Measurements from ENCODE around the gene TRERF1. TPM values are rescaled to one million over a fixed set of nuclear protein-coding genes. Genes with fewer than 3 reads are reported as not detected.

TRERF1 gene
- total RNA-seq, 1 experiment from 2014 or later: 0.39 TPM

- H3K4me1 ChIP-seq: no peaks in the 10 kb centered on the region
- ChIA-PET POLR2A (no interaction called here), CTCF (no interaction called here)
- no peaks in the 10 kb centered on the region for H3K36me3 ChIP-seq (ENCODE audit: control insufficient read depth, insufficient read depth, low read length)
- intact Hi-C loops (cut with micrococcal nuclease; ENCODE audit: unreplicated experiment): no loop called here
- H3K4me3 Mint-ChIP-seq (ENCODE audit: unreplicated experiment): no peak overlapping the region
- H3K9me3 Mint-ChIP-seq (ENCODE audit: unreplicated experiment): no peaks in the 10 kb centered on the region
- no peak overlapping the region for H3K27ac Mint-ChIP-seq (ENCODE audit: unreplicated experiment)
- no peak overlapping the region for H3K4me3 ChIP-seq (ENCODE audit: low read depth, low read length)
- no TSS peak for BruUV-seq (replicated peaks)
- H3K36me3 Mint-ChIP-seq (ENCODE audit: insufficient read depth, unreplicated experiment): no peaks in the 10 kb centered on the region
- TF ChIP-seq, protein P1, sequence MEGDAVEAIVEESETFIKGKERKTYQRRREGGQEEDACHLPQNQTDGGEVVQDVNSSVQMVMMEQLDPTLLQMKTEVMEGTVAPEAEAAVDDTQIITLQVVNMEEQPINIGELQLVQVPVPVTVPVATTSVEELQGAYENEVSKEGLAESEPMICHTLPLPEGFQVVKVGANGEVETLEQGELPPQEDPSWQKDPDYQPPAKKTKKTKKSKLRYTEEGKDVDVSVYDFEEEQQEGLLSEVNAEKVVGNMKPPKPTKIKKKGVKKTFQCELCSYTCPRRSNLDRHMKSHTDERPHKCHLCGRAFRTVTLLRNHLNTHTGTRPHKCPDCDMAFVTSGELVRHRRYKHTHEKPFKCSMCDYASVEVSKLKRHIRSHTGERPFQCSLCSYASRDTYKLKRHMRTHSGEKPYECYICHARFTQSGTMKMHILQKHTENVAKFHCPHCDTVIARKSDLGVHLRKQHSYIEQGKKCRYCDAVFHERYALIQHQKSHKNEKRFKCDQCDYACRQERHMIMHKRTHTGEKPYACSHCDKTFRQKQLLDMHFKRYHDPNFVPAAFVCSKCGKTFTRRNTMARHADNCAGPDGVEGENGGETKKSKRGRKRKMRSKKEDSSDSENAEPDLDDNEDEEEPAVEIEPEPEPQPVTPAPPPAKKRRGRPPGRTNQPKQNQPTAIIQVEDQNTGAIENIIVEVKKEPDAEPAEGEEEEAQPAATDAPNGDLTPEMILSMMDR (IDR thresholded peaks at IDR 0.05; ENCODE audit: insufficient read depth in 1 of 2, low read depth in 1 of 2, low read length in 1 of 2, severe bottlenecking in 1 of 2, unreplicated experiment in 1 of 2): no peak
- H3K27me3 Mint-ChIP-seq (ENCODE audit: insufficient read depth, unreplicated experiment): no peaks in the 10 kb centered on the region
- H3K9me3 ChIP-seq: no peaks in the 10 kb centered on the region
- H3K27me3 ChIP-seq (replicated peaks; ENCODE audit: control insufficient read depth, insufficient read depth, low read length): no peaks in the 10 kb centered on the region
- H3K4me1 Mint-ChIP-seq (ENCODE audit: low read depth, unreplicated experiment): peaks cover 6% of the 10 kb centered on the region
- DNase-seq: no peak
Measured at GRCh38 chr6:42304053-42304712, 147.5 kb downstream of the TRERF1 start.

- H3K9me3 Mint-ChIP-seq (ENCODE audit: unreplicated experiment): no peaks in the 10 kb centered on the region
- Histone ChIP-seq H3K9me3 (no peaks in the 10 kb centered on the region), H3K4me1 (no peaks in the 10 kb centered on the region), H3K4me3 (ENCODE audit: low read depth, low read length) (no peak overlapping the region), H3K36me3 (ENCODE audit: control insufficient read depth, insufficient read depth, low read length) (no peaks in the 10 kb centered on the region), H3K27me3 (replicated peaks; ENCODE audit: control insufficient read depth, insufficient read depth, low read length) (no peaks in the 10 kb centered on the region)
- ChIA-PET POLR2A (no interaction called here), CTCF (no interaction called here)
- peaks cover 6% of the 10 kb centered on the region for H3K4me1 Mint-ChIP-seq (ENCODE audit: low read depth, unreplicated experiment)
- no peaks in the 10 kb centered on the region for H3K27me3 Mint-ChIP-seq (ENCODE audit: insufficient read depth, unreplicated experiment)
- intact Hi-C loops (cut with micrococcal nuclease; ENCODE audit: unreplicated experiment): no loop called here
- H3K27ac Mint-ChIP-seq (ENCODE audit: unreplicated experiment): no peak overlapping the region
- no peak for DNase-seq
- H3K4me3 Mint-ChIP-seq (ENCODE audit: unreplicated experiment): no peak overlapping the region
- BruUV-seq (replicated peaks): no TSS peak
- TF ChIP-seq, protein P1 (IDR thresholded peaks at IDR 0.05; ENCODE audit: insufficient read depth in 1 of 2, low read depth in 1 of 2, low read length in 1 of 2, severe bottlenecking in 1 of 2, unreplicated experiment in 1 of 2): no peak
- H3K36me3 Mint-ChIP-seq (ENCODE audit: insufficient read depth, unreplicated experiment): no peaks in the 10 kb centered on the region
Measured at GRCh38 chr6:42302411-42302810, 149.3 kb downstream of the TRERF1 start.

DNA sequence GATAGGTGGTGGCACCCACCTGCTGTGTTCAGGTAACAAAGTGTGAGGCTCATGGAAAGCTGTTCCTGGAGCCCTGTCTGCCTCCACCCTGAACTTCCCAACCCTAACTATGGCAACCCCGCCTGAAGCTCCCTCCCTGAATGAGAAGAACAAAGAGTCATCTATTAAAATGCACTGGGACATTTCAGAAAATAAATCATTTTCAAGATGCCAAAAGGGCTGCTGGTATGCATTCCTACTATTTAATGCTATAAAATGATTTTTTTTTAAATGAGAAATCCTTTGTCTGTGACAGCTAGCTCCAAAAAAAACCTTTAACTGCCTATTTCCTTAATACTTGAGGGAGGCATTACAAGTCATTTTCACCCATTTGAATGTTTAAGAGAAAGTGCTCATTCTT, 149.7 kb downstream of the TRERF1 start:
- POLR2A ChIA-PET: no interaction called here
- TF ChIP-seq, protein P1 (IDR thresholded peaks at IDR 0.05; ENCODE audit: insufficient read depth in 1 of 2, low read depth in 1 of 2, low read length in 1 of 2, severe bottlenecking in 1 of 2, unreplicated experiment in 1 of 2): no peak
- no peaks in the 10 kb centered on the region for H3K9me3 Mint-ChIP-seq (ENCODE audit: unreplicated experiment)
- no peaks in the 10 kb centered on the region for H3K4me1 ChIP-seq
- no peak overlapping the region for H3K4me3 Mint-ChIP-seq (ENCODE audit: unreplicated experiment)
- CTCF ChIA-PET: no interaction called here
- H3K4me3 ChIP-seq (ENCODE audit: low read depth, low read length): no peak overlapping the region
- no peaks in the 10 kb centered on the region for H3K36me3 Mint-ChIP-seq (ENCODE audit: insufficient read depth, unreplicated experiment)
- H3K27ac Mint-ChIP-seq (ENCODE audit: unreplicated experiment): no peak overlapping the region
- H3K36me3 ChIP-seq (ENCODE audit: control insufficient read depth, insufficient read depth, low read length): no peaks in the 10 kb centered on the region
- H3K4me1 Mint-ChIP-seq (ENCODE audit: low read depth, unreplicated experiment): peaks cover 6% of the 10 kb centered on the region
- intact Hi-C loops (cut with micrococcal nuclease; ENCODE audit: unreplicated experiment): no loop called here
- H3K9me3 ChIP-seq: no peaks in the 10 kb centered on the region
- H3K27me3 Mint-ChIP-seq (ENCODE audit: insufficient read depth, unreplicated experiment): no peaks in the 10 kb centered on the region
- DNase-seq: no peak
- H3K27me3 ChIP-seq (replicated peaks; ENCODE audit: control insufficient read depth, insufficient read depth, low read length): no peaks in the 10 kb centered on the region
- no TSS peak for BruUV-seq (replicated peaks)

All from Caco-2 (cell line).